GM13976 (cell line): Measurements from ENCODE around the gene CLCN1.

Experiments used
- DNase-seq: peaks from one replicate; pipeline ENCODE4 v3.0.0; 2012; ENCODE audit warnings: low spot score
- in situ Hi-C: fragments of 300-500 bp; cut with MboI; formaldehyde crosslinking; loops from one replicate; pipeline ENCODE4 v1.12.0; 2022; ENCODE audit warnings: low sequenced_read_pairs, mixed read lengths, inconsistent platforms; ENCODE audit not compliant: unreplicated experiment
- TF ChIP-seq, protein P1 (sequence below): IDR thresholded peaks from 2 replicates; pipeline ENCODE4 v1.5.1; 2012; ENCODE audit warnings: borderline replicate concordance, mild to moderate bottlenecking; ENCODE audit not compliant: insufficient read depth; ENCODE audit errors: extremely low read depth, missing control alignments, control extremely low read depth

Gene CLCN1

DNA sequence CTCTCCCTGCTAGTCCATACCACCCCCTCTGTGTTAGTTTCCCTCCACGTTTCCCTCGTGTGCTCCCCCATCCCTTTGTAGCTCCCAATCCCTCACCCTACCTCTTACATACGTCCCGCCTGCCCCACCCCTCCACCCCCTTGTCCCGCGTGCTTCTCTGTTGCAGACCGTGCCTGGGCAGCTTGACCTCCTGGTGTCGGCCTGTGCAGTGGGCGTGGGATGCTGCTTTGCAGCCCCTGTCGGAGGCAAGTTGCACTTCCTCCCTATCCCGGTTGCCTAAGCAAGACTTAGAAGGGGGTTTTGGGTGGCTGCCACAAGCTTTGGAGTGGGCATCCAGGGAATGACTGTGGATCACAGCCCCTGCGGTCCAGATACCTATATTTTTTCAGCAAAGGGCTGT lies 7.7 kb downstream of the CLCN1 start:
- in situ Hi-C loops = no loop called here
- DNase-seq = no peak
- TF ChIP-seq, protein P1, sequence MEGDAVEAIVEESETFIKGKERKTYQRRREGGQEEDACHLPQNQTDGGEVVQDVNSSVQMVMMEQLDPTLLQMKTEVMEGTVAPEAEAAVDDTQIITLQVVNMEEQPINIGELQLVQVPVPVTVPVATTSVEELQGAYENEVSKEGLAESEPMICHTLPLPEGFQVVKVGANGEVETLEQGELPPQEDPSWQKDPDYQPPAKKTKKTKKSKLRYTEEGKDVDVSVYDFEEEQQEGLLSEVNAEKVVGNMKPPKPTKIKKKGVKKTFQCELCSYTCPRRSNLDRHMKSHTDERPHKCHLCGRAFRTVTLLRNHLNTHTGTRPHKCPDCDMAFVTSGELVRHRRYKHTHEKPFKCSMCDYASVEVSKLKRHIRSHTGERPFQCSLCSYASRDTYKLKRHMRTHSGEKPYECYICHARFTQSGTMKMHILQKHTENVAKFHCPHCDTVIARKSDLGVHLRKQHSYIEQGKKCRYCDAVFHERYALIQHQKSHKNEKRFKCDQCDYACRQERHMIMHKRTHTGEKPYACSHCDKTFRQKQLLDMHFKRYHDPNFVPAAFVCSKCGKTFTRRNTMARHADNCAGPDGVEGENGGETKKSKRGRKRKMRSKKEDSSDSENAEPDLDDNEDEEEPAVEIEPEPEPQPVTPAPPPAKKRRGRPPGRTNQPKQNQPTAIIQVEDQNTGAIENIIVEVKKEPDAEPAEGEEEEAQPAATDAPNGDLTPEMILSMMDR = no peak

DNA sequence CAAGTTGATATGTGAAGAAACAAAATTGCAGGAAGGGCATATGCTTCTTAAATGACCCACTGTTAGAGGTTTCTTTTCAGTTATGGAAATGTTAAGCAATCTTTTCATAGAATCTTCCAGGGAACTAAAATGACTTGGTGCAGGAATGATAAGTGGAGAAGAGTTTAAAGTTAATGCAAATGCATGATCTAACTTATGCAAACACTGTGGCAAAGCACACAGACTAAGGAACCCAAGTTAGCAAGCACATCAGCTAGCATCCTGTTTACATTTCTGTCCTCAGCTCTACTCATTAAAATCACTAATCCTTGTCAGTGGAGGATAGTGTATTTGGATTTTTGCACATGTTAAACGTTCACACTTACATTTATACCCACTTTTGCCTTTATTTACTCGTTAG lies 9.3 kb downstream of the CLCN1 start:
- no peak for DNase-seq
- in situ Hi-C loops = no loop called here
- TF ChIP-seq, protein P1 = no peak

DNA sequence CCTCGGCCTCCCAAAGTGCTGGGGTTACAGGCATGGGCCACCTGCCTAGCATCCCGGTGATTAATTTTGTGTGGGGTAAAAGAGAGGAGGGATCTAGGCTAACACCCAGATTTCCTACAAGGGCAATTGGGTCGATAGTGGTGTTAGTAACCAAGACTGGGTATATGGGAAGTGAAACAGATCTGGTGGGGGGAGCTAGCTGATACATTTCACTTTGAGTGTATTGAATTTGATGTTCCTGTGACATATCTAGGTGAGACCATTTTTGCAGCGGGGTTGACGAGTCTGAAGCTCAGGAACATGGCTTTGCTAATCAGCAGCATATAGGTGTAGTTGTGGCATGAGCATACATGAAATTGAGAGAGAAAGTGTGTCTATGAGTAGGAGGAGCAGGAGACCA lies 12.0 kb downstream of the CLCN1 start:
- DNase-seq = no peak
- TF ChIP-seq, protein P1 = no peak
- in situ Hi-C loops = no loop called here

DNA sequence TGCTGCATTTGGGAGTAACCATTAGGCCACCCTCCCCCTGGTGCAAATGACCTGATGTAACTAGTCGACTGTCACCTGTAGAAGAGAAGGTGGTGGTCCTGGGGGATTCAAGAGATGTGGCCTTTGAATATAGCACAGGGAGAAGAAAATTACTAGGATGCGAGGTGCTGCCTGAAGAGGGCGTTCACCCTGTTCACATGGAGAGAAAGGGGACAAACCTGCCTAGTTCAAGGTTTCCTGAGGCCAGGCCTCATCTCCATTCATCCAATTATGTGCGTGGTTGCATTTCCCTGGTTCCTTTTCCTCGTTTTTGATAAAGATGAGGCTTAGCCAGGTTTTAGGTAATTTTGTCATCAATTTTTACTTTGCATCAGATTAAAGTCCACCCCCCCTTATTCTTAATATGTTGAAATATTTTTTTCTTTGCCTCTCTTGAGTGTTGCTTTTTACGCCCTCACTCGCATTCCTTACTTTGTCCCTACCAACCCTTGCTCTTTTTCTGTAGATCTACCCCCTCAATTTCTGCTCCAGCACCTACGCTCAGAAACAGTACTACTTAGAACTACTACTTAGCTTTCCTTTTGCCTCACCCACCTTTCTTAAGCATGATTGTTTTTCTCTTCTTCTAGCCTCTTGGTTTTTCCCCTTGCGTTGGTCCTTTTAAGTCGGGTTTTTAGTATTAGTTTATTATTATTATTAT lies 13.7 kb downstream of the CLCN1 start:
- DNase-seq = no peak
- in situ Hi-C loops = no loop called here
- TF ChIP-seq, protein P1 = no peak

DNA sequence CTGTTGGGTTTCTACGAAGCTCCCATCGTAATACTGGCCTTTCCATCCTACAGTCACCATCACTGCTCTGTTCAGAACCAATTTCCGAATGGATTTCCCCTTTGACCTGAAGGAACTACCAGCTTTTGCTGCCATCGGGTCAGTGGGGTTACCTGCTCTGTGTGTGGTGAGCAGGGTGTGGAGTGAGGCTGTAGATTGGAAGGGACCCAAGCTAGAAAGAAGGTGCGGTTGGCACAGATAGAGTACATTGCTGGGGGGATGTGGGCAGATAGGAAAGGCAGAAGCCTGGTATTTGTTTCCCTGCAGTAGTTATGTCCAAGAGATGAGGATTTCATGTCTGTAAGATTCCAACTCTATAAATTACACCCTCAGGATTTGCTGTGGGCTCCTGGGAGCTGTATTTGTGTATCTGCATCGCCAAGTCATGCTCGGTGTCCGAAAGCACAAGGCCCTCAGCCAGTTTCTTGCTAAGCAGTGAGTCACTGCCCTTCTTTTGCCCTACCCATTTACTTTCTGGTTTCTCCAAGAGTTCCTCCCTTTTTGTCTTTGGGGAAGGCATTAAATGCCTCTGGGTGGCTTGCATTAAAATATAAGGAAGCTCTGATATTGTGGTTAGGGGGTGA lies 15.4 kb downstream of the CLCN1 start:
- in situ Hi-C loops = no loop called here
- TF ChIP-seq, protein P1 = no peak
- DNase-seq = no peak

DNA sequence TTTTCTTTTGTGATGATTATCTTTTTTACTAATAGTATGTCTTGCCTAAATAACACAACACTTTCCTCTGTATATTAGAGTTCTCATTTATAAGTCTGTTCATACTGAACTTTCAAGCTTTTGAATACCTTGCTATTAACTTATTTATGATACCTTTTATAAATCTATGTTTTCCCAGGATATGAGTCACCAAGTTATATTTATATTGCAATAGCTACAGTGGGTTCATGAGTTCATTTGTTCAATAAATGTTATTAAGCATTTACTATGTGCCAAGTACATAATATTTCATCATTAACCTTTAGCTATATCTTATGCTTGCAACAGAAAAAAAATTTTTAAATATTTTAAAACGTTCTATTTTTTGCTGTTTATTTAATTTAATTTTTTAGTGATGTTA lies 18.3 kb downstream of the CLCN1 start:
- in situ Hi-C loops = no loop called here
- TF ChIP-seq, protein P1 = no peak
- DNase-seq = no peak

DNA sequence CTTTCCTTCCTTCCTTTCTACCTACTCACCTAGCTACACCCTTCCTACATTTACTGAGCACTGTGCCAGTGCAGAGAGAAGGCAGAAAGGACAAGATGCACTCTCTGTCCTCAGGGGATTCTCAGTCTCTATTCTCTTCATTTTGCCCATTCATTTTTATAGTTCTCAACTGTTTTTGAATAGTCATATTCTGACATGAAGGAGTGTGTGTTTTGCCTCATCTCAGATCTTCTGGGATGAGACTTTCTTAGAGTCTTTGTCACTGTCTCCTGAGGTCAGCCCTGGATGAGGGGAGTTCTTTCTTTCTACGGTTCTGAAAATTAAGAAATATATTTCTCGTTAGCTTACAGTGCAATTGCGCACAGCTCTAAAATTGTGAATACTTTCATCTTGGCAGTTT lies 21.3 kb downstream of the CLCN1 start:
- no peak for DNase-seq
- in situ Hi-C loops = no loop called here
- TF ChIP-seq, protein P1 = no peak
